Activated T-cell treated with anti-CD3 and anti-CD28 coated beads, Interleukin-2, amount 50 U/mL, for 48 hours (primary cell): Measurements from ENCODE around the gene ARPC5L.
A peak's percentile ranks its signal among the peaks of the same experiment; 100 is the strongest.

ENCODE experiments used
- DNase-seq, 2 experiments: peaks; one replicate each; pipeline ENCODE4 v3.0.0-alpha.2; 2020

Gene ARPC5L

DNA sequence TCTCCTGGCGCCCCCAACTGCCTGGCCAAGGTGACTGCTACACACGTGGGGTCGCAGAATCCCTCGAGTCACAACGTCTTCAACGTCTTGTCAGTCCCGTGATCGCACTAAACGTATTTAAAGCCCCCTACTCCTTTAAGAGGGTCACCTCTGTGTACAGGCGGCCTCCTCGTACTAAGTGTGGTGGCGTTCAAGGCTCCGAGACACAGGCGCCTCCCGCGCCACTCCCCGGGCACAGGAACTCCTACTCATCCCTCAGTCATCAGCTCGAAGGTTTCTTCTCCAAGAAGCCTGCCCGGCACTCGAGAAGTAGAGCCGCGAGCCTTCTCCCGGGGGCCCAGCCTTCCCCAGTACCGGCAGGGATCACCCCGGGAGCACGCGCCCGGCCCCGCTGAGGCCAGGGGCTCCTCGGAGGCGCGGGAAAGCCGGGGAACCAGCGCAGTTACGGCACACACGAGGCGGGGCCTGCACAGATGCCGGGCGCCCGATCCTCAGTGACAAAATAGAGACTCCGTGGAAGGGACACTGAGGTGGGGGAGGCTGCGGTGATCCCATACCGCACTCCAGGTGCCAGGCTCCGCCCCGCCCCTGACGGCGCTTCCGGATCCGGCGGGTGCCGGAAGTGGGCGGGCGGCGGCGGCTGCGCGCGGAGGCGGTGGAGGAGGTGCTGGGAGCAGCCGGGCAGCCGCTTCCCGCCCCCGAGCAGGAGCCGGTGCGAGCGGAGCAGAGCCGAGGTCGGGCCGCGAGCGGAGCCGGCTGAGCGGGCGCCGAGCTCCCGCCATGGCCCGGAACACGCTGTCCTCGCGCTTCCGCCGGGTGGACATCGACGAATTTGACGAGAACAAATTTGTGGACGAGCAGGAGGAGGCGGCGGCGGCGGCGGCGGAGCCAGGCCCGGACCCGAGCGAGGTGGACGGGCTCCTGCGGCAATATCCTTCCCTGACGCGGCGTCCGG is 6.9 kb downstream of the ARPC5L start:
- peak; percentile 91 to 96 for DNase-seq

- no peak for DNase-seq
Observed at GRCh38 chr9:124869466-124869985, 7.6 kb downstream of the ARPC5L start.

DNA sequence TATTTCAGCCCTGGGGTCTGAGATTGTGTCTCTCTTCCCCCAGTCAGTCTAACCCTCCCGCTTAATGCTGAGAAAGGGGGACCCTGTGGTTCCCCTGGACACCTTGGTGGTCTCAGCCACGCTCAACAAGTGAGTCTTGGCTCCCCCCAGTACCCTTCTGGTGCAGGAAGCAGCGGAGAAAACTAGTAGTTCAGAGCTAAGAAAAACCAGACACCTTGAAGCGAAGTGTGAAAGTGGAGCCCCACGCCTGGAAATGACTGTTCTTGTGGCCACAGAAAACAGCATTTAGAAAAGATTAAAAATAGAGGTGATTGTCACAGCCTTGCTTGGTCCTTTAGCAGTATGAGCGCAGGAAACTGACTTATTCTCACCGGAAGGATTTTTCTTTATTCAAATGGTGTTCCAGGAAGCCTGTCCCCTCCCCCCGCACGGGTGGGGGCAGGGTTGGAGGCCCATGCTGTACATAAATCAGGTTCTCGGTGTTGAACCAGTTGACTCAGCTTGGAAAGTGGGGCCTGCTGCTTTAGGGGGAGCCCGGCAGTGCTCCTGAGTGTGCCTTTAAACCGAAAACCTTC is 8.1 kb downstream of the ARPC5L start:
- peak; percentile 95 to 96 for DNase-seq

DNA sequence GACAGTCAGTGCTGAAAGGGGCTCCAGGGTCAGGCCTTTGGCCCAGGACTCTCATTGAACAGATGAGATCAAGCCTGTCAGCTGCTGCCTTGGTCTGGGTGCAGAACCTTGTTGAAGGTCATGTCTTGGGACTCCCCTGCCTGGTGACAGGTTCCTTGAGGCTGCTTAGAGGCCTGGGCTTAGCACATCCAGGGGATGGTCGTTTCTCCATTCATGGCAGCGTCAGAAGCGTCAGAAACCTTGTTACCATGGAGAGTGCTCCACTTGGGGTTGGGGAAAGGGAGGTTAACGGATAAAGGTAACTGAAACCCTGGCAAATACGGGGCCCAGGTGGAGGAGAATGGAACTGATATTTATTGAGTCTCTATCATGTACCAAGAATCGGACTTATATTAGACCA is 8.8 kb downstream of the ARPC5L start:
- DNase-seq: no peak

DNA sequence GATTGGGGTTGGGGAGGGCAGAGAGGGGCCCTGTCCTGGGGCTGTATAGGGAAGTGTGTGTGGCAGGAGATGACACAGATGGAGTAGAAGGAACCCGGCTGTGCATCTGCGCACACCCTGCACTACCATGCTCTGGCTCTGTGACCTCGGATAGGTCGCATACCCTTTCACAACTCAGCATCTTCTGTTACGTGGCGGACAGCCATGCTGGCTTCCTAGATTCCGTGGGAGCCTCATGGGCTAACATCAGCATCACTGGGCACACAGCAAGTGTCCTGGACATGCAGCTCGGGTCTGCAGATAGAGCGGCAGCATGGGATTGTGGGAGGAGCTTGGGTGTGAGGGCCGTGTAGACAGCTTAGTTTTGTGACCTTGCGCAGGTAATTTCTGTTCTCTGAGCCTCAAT is 9.2 kb downstream of the ARPC5L start:
- DNase-seq: no peak

GRCh38 chr9:124873664-124874063 is 11.7 kb downstream of the ARPC5L start:
- DNase-seq: peak in 1 of 2 experiments; percentile 46

- DNase-seq: no peak
Observed at GRCh38 chr9:124875501-124875900, 13.6 kb downstream of the ARPC5L start.

GRCh38 chr9:124877021-124877782 is 15.3 kb downstream of the ARPC5L start:
- DNase-seq: no peak

DNA sequence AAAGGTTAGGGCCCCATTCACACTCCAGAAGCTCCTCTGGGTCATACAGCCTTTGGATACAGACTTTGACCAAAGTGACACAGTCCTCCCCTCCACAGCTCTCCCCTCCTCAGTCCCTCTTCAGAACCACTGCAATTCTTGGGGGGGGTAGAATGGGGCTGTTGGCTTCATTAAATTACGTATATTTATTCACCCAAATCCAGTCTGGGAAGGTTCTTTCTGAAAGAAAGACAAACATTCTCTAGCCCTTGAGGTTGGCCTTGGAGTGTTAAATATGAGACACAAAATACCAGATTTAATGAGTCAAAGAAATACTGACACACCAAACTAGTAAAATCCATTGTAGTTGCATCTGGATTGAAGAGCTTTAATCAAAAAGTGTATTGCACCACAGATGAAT is 16.1 kb downstream of the ARPC5L start:
- DNase-seq: no peak

DNA sequence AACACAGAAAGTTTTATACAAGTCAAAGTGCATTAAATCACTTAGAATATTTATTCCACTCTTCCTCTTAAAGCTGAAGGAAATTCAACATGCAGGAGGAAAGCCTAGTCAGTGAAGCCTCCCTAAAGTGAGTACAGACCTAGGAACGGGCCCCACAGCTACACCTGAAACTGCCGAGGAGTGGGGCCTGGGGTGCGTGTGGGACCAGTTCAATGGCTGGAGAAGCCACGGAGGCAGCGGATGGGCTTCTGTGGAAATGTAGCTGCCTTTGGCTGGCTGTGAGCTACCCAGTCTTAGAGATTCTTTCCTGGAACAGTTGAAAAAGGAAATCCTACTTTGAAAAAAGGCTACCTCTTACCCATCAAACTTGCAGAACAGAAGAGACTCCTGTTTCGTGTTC is 16.6 kb downstream of the ARPC5L start:
- DNase-seq: no peak

DNA sequence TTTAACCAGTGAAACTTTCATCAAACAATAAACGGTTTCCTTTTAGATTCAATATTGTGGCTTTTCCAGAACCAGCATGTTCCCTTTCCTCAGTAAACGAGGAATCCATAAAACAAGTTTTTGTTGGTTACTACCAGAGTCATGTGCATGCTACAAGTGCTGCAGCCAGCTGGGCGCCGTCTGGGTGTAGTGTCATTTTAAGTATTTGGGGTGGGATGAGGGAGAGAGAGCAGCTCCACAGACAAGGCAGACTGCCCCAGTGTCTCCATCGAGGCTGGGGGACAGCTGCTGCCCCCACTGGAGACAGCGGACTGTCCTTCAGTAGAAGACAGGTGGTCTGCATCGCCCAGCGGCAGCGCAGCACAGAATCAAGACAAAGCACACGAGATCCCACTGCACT is 17.3 kb downstream of the ARPC5L start:
- no peak for DNase-seq

- no peak for DNase-seq
Observed at GRCh38 chr9:124880501-124880900, 18.6 kb downstream of the ARPC5L start.

DNA sequence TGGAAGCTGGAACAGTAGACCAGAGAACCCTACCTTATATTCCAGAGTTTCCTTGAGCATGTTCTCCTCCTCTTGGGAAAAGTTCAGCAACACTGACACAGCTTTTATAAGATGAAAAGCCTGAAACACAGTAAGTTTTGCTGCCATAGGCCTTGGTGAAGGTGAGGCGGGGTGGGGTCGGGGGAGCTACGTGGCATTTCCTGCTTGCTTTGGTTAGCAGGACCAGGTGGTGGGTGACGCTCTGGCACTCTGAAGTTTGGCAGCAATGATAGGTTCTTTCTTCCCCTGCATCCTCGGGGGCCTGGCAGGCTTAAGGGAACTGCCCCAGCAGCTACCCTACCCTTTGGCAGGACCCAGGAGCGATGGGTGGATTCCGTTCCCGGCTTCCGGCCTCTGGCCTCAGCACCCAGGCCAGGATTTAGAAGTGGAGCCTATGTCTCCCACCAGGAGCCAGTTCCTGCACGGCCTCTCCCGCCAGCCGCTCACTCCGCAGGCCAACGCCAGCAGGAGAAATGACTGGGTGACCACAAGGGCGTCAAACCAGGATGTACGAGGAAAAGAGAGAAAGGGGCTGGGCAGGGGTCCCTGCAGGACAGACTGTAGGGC is 19.3 kb downstream of the ARPC5L start:
- DNase-seq: no peak

DNA sequence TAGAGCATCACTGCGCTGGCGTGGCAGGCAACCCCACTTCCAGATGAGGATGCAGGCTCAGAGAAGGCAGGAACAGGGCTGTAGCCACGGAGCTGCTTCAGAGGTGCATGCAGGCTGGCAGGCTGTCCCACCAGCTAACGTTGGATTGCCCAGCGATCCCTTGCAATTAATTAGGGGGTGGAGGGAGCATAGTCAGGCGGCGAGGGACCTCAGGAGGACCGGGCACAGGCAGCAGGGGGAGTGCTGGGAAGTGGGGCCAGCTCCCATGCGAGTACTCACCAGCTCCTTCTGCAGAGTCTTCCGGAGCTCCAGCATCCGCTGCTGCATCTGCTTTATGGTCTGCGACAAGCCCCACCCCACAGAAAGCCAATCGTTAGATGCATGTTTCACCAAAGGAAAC is 20.3 kb downstream of the ARPC5L start:
- DNase-seq: no peak

GRCh38 chr9:124884376-124884775 is 22.4 kb downstream of the ARPC5L start:
- no peak for DNase-seq

GRCh38 chr9:124885551-124885950 is 23.6 kb downstream of the ARPC5L start:
- DNase-seq: no peak

GRCh38 chr9:124886461-124886860 is 24.5 kb downstream of the ARPC5L start:
- DNase-seq: no peak

GRCh38 chr9:124886866-124887492 is 25.0 kb downstream of the ARPC5L start:
- no peak for DNase-seq

DNA sequence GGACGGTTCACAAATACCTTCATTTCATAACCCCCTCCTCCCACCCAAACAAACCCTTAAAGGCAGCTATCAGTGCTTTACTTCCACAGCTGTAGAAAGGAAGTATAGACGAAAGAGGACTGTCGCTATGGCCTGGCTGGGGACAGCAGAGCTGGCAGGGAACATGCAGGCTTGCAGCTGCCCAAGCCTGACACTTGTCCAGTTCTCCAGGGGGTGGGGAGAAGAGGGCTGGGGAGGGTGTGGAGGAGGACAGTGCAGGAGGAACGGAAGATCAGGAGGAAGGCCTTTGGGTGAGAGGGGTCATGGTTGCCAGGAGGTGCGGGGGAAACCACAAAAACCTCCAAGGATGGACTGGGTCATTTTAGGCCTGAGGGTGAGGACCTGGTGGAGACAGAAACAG is 25.9 kb downstream of the ARPC5L start:
- DNase-seq: no peak

DNA sequence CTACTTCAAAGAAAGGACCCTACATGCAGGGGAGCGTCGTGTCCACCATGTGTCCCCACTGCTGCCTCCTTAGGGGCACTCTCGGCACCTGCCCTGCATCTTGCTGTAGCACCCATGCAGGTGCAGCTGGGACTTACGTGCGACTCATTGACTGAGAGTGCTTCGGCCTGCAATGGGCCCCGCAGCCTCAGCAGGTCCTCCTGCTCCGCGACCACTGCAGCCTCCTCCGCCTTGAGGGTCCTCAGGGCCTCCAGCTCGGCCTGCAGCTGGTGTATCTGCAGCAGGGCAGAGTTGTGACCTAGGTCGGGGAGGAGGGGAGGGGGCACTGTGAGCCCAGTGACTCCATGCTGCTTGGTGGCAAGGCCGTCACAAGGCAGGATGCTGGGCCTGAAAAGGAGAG is 27.1 kb downstream of the ARPC5L start:
- no peak for DNase-seq

- no peak for DNase-seq
Observed at GRCh38 chr9:124890179-124890578, 28.2 kb downstream of the ARPC5L start.

- DNase-seq: no peak
Observed at GRCh38 chr9:124894035-124894740, 32.3 kb downstream of the ARPC5L start.
